ENCODE measurements around the gene DSCAM. TPM values are rescaled to one million over a fixed set of nuclear protein-coding genes. Genes with fewer than 3 reads are reported as not detected.

The DSCAM gene
- total RNA-seq, 1 donor from 2014 or later = not detected

DNA sequence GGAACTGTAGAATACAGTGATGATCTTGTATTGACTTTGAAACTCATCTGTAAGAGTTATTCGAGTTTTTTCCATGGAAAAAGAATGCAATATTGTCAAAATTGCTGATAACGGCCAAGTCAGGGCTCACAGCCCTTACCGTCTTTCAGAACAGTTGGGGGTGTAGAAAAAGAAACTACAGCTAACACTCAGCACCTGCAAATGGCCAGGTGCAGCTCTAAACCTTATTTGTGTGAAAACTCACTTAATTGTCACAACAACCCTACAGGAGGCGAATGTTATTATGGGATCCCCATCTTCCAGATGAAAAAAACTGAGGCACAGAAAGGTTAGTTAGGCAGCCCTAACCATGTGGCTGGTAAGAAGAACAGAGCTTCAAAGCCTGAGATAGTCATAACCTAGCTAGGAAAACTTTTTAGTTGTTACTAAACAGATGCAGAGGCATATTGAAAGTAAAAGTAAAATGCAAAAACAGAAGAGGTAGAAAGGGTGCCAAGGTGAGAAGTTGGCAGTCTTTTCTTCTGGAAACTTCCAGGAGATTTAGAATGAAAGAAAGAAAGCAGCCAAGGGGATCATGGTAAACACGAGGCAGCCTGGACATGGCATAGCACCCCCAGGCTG is 76.4 kb downstream of the DSCAM start:
- DNase-seq (ENCODE audit: low read depth in 2 of 2) = no peak

DNA sequence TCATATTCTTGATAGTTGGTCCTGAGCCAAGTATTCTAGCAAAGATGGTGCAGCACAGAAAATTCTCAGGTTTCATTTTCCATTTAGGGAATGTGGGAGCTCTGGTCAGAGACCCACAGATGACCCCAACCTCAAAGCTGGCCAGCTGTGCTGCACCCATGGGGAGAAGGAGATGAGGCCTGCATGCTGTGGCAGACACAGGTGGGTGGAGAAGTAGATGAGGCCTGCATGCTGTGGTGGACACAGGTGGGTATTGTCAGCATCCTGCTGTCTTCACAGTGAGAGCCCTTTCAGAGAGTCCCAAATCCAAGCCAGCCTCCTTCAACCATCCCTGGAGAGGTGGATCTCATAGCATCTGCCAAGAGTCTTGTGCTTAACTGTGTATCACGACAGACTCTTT is 77.7 kb downstream of the DSCAM start:
- no peak for DNase-seq (ENCODE audit: low read depth in 2 of 2)

GRCh38 chr21:40768056-40768455 is 78.9 kb downstream of the DSCAM start:
- no peak for DNase-seq (ENCODE audit: low read depth in 2 of 2)

DNA sequence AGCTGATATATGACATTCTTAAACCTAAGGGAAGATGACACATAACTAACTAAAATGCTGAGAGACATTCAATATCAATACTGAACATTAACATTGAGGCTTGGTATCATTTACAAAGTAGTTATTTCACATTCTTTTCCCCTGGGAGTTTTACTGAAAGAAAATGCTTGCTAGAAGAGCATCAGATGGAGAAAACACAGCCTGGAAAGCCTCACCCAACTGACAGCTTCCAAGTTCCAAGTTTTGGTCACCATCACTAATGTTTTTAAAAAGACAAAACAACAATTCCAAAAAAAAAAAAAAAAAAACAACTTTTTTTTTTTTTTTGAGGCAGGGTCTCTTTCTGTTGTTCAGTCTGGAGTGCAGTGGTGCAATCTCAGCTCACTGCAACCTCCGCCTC is 80.6 kb downstream of the DSCAM start:
- DNase-seq (ENCODE audit: low read depth in 2 of 2) = no peak

GRCh38 chr21:40765811-40766210 is 81.1 kb downstream of the DSCAM start:
- DNase-seq (ENCODE audit: low read depth in 2 of 2) = no peak

DNA sequence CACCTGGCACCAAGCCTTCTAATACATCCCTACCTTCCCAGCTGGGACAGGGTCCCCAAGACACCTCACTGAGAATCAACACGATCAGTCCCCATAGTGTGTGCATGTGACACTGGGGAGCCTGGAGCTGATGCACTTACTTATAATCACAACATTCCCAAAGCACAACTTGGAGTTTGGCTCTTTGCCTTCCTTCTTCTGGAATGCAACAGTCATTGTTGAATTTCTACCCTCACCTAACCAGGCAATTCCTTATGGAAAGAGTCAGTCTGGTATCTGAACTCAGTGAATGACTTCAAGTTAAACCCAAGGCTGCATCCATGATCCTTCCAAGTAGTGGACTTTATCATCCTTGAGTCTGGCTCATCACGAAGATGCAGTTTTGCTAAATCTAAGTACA is 86.1 kb downstream of the DSCAM start:
- no peak for DNase-seq (ENCODE audit: low read depth in 2 of 2)

DNA sequence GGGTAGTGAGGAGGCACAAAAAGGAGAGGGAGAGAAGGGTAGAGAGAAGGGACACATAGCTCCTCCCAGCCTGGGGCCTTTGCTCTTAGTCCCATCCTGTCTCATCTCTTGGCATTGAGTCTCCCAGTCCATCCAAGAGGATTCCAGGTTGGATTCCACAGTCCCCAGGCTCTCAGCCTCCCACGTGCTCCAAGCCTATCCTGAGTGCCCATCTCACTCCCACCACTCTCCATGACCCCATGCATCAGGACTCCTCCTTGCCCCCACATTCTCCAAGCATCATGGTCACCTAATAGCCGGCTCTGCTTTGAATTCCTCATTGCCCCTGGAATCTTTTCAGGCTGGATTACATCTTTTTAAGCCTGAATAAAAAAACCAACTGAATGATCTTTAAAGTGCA is 87.9 kb downstream of the DSCAM start:
- no peak for DNase-seq (ENCODE audit: low read depth in 2 of 2)

- DNase-seq (ENCODE audit: low read depth in 2 of 2) = no peak
Observed at GRCh38 chr21:40757366-40757765, 89.6 kb downstream of the DSCAM start.

DNA sequence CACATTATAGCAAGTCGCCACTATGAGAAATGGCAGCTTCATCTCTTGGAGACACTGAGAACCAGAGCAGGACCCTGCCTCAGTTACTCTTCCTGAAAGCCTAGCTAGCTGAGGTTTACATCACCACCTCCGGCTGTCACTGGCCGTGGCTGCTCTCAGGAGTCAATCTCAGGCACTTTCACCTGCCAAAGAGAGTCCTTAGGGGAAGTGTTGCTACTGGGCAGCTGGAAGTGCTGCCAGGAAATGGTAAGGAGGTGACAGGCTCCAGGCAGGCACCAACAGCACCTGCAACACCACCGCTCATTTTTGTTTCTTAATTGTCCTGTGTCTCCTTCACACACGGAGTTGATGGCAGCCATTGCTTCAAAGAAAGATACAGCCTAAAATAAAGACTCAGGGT is 92.5 kb downstream of the DSCAM start:
- DNase-seq (ENCODE audit: low read depth in 2 of 2) = no peak

GRCh38 chr21:40753756-40754155 is 93.2 kb downstream of the DSCAM start:
- DNase-seq (ENCODE audit: low read depth in 2 of 2) = no peak

- DNase-seq (ENCODE audit: low read depth in 2 of 2) = no peak
Observed at GRCh38 chr21:40752125-40752524, 94.8 kb downstream of the DSCAM start.

DNA sequence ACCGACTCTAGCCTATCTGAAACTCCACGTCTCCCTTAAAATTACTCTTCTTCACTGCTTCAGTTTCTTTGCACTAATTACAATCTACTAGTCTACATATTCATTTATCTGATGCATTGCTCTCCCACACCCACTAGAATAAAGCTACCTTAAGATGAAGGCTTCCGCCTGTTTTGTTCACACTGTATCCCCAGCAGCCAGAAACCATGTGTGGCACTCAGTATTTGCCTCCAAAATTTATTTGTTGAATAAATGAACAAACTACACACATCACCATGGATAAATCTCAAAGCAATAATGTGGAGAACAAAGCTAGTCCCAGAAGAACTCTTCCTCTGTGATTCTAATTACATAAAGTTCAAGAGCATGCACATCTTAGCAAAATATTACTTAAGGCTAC is 95.7 kb downstream of the DSCAM start:
- DNase-seq (ENCODE audit: low read depth in 2 of 2) = no peak

GRCh38 chr21:40736145-40736544 is 110.8 kb downstream of the DSCAM start:
- DNase-seq (ENCODE audit: low read depth in 2 of 2) = no peak

DNA sequence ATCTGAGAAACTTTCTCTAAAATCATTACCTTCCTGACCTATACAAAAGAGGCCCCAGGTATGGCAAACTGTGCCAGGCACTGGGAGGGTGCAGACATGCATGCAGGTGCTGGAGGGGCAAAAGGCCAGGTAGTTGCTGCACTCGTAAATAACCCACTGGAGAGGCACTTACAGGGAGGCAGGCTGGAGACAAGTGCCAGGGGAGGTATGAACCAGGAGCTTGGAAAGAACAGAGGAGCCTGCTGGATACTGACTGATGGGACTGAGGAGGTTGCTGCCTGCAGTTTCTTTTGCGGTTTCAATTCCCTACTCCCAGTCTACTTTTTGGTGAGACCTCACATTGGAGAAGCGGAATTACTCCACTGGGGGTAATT is 113.9 kb downstream of the DSCAM start:
- DNase-seq (ENCODE audit: low read depth in 2 of 2) = no peak

GRCh38 chr21:40732253-40733023 is 114.5 kb downstream of the DSCAM start:
- no peak for DNase-seq (ENCODE audit: low read depth in 2 of 2)

GRCh38 chr21:40731206-40731605 is 115.8 kb downstream of the DSCAM start:
- no peak for DNase-seq (ENCODE audit: low read depth in 2 of 2)

- DNase-seq (ENCODE audit: low read depth in 2 of 2) = no peak
Observed at GRCh38 chr21:40730426-40730800, 116.5 kb downstream of the DSCAM start.

DNA sequence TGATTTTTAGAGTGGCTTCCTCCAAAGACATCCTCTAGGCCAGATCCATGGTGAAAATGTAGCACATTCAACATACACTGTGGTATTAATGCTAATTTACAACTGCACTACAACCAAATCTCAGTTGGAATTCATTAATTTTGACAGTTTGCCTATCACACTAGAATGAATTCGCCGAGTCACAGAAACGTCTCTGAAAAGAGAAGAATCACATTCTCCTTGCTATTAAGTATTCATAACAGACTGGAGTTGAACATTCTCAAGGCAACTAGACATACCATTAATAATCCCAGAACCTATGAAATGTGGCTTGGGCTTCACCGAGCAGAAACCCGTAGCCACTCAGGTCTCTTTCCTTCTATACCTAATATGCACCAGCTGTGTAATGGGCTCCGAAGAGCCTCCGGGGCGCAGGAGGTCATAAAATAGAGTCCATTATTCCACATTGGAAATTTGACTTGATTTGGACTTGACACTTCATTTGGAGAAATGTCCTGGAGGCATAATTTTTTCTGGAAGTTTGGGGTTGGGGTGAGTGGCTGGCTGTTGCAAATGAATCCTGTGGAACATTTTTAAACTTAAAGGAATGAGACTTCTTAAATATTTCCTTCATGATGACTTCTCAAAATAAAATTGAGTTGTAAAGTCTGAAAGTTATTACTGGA is 117.1 kb downstream of the DSCAM start:
- DNase-seq (ENCODE audit: low read depth in 2 of 2) = no peak

DNA sequence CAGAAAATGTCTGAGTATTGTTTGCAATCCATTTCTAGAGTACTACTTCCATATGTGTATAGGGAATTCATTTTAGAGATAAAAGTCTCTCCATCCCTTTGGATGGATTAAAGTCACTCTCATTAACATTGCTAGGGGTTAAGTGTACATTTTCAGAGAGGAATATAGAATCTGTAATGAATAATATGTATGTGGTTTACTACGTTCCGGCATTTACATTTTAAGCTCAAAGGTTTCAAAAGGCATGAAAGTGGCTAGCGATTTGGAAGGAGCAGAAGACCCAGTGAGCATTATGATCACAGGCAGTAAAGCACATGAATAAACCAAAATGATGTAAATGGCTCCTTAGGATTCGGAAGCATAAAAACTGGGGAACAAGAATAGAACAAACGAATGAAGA is 123.0 kb downstream of the DSCAM start:
- no peak for DNase-seq (ENCODE audit: low read depth in 2 of 2)

DNA sequence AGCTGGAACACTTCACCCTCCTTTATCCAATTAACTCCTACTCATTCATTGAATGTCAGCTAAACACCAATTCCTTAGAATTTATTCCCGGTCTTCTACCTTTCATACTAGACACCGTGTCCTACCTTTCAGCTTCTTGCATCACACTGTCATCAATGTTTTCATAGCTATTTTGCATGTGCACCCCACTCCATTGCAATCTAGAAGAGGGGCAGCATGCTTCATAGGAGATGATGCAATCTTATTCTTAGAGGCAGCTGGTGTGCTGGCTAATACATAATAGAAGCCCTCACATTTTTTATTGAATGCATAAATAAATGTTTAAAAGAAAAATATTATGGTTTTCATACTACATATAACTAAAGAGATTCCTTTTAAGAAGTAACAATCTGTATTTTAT is 123.6 kb downstream of the DSCAM start:
- no peak for DNase-seq (ENCODE audit: low read depth in 2 of 2)

GRCh38 chr21:40719615-40720014 is 127.3 kb downstream of the DSCAM start:
- no peak for DNase-seq (ENCODE audit: low read depth in 2 of 2)

GRCh38 chr21:40717028-40717427 is 129.9 kb downstream of the DSCAM start:
- DNase-seq (ENCODE audit: low read depth in 2 of 2) = no peak

- DNase-seq (ENCODE audit: low read depth in 2 of 2) = no peak
Observed at GRCh38 chr21:40714536-40714935, 132.4 kb downstream of the DSCAM start.
